Osteoblast (primary cell): Measurements from ENCODE around the gene WDR36. TPM values are rescaled to one million over a fixed set of nuclear protein-coding genes. Genes with fewer than 3 reads are reported as not detected.

Experiments used
- DNase-seq: peaks from one replicate; pipeline ENCODE4 v3.0.0; 2011; ENCODE audit warnings: low spot score, mixed read lengths; ENCODE audit not compliant: insufficient read length; ENCODE audit errors: missing footprints
- H2AFZ ChIP-seq: 2 replicates; pipeline ENCODE4 v1.6.0; 2011; ENCODE audit warnings: mild to moderate bottlenecking, low read length
- H3K27ac ChIP-seq: 2 replicates; pipeline ENCODE4 v1.5.1; 2011; ENCODE audit warnings: mild to moderate bottlenecking, low read depth, low read length, moderate library complexity
- H3K27me3 ChIP-seq: 2 replicates; pipeline ENCODE4 v1.6.0; 2012; ENCODE audit warnings: mild to moderate bottlenecking, control low read depth, inconsistent platforms, low read length, moderate library complexity; ENCODE audit not compliant: insufficient read depth
- H3K36me3 ChIP-seq: 2 replicates; pipeline ENCODE4 v1.5.1; 2011; ENCODE audit warnings: mild to moderate bottlenecking, low read length, control low read depth, moderate library complexity; ENCODE audit not compliant: insufficient read depth
- H3K4me1 ChIP-seq: 2 replicates; pipeline ENCODE4 v1.5.1; 2011; ENCODE audit warnings: mild to moderate bottlenecking, low read length, control low read depth, moderate library complexity; ENCODE audit not compliant: insufficient read depth
- H3K4me2 ChIP-seq: 2 replicates; pipeline ENCODE4 v1.6.0; 2011; ENCODE audit warnings: mild to moderate bottlenecking, low read length; ENCODE audit not compliant: insufficient read depth
- H3K4me3 ChIP-seq: fragments of 200-600 bp; sonication (generic); 3 replicates; pipeline ENCODE4 v1.5.1; 2012; ENCODE audit warnings: mild to moderate bottlenecking, low read length, inconsistent platforms; ENCODE audit not compliant: insufficient read depth
- H3K79me2 ChIP-seq: 2 replicates; pipeline ENCODE4 v1.6.0; 2012; ENCODE audit warnings: mild to moderate bottlenecking, low read length, control low read depth, inconsistent platforms; ENCODE audit not compliant: insufficient read depth
- H3K9me3 ChIP-seq: 2 replicates; pipeline ENCODE4 v1.5.1; 2011; ENCODE audit warnings: low read depth, low read length, control low read depth
- H4K20me1 ChIP-seq: 2 replicates; pipeline ENCODE4 v1.6.0; 2012; ENCODE audit warnings: mild to moderate bottlenecking, low read length, control low read depth; ENCODE audit not compliant: insufficient read depth
- CTCF ChIP-seq: IDR thresholded peaks from 2 replicates; pipeline ENCODE4 v1.5.1; 2011; ENCODE audit warnings: mild to moderate bottlenecking, low read depth, low read length, moderate library complexity; ENCODE audit errors: extremely low read depth
- total RNA-seq: library from RNA; depleted of rRNA; stranded (reverse); fragments of >200 nt; gene quantifications from 2 replicates; pipeline ENCODE4 v1.2.3, GENCODE V29; 2012

The WDR36 gene
- total RNA-seq, 1 donor: 44.5 TPM

- no peak overlapping the region for H3K27ac ChIP-seq
- H3K79me2 ChIP-seq: no peaks in the 10 kb centered on the region
- H3K27me3 ChIP-seq: no peaks in the 10 kb centered on the region
- H3K4me1 ChIP-seq: no peaks in the 10 kb centered on the region
- peak; percentile 17 for DNase-seq
- no peak overlapping the region for H3K4me3 ChIP-seq
- no peak for TF ChIP-seq CTCF
- H4K20me1 ChIP-seq: no peaks in the 10 kb centered on the region
- no peaks in the 10 kb centered on the region for H3K36me3 ChIP-seq
- no peak overlapping the region for H3K4me2 ChIP-seq
- no peaks in the 10 kb centered on the region for H3K9me3 ChIP-seq
- H2AFZ ChIP-seq: no peak overlapping the region
Observed at GRCh38 chr5:111163000-111163399, 70.9 kb downstream of the WDR36 start.

GRCh38 chr5:111165058-111165457 is 72.9 kb downstream of the WDR36 start:
- no peaks in the 10 kb centered on the region for H3K4me1 ChIP-seq
- no peaks in the 10 kb centered on the region for H4K20me1 ChIP-seq
- H3K4me3 ChIP-seq: no peak overlapping the region
- no peak overlapping the region for H3K4me2 ChIP-seq
- no peaks in the 10 kb centered on the region for H3K36me3 ChIP-seq
- no peaks in the 10 kb centered on the region for H3K27me3 ChIP-seq
- no peak overlapping the region for H2AFZ ChIP-seq
- H3K27ac ChIP-seq: no peak overlapping the region
- no peak for DNase-seq
- TF ChIP-seq CTCF: no peak
- H3K79me2 ChIP-seq: no peaks in the 10 kb centered on the region
- no peaks in the 10 kb centered on the region for H3K9me3 ChIP-seq

GRCh38 chr5:111167551-111167950 is 75.4 kb downstream of the WDR36 start:
- Histone ChIP-seq H3K9me3 (no peaks in the 10 kb centered on the region), H3K79me2 (no peaks in the 10 kb centered on the region), H3K27ac (no peak overlapping the region), H3K4me2 (no peak overlapping the region), H3K36me3 (no peaks in the 10 kb centered on the region), H3K4me3 (no peak overlapping the region), H3K4me1 (no peaks in the 10 kb centered on the region), H4K20me1 (no peaks in the 10 kb centered on the region), H3K27me3 (peaks cover 5% of the 10 kb centered on the region), H2AFZ (no peak overlapping the region)
- no peak for TF ChIP-seq CTCF
- no peak for DNase-seq

GRCh38 chr5:111168608-111169007 is 76.5 kb downstream of the WDR36 start:
- no peaks in the 10 kb centered on the region for H3K9me3 ChIP-seq
- no peak overlapping the region for H3K4me3 ChIP-seq
- H4K20me1 ChIP-seq: no peaks in the 10 kb centered on the region
- peaks cover 5% of the 10 kb centered on the region for H3K27me3 ChIP-seq
- DNase-seq: no peak
- H3K4me1 ChIP-seq: no peaks in the 10 kb centered on the region
- TF ChIP-seq CTCF: no peak
- no peak overlapping the region for H3K27ac ChIP-seq
- no peaks in the 10 kb centered on the region for H3K36me3 ChIP-seq
- no peaks in the 10 kb centered on the region for H3K79me2 ChIP-seq
- H3K4me2 ChIP-seq: no peak overlapping the region
- no peak overlapping the region for H2AFZ ChIP-seq
